GM10266 (cell line): Measurements from ENCODE around the gene TRMT44.

Source experiments
- DNase-seq: peaks from one replicate; pipeline ENCODE4 v3.0.0; 2012; ENCODE audit errors: extremely low spot score
- CTCF ChIP-seq: IDR thresholded peaks from 2 replicates; pipeline ENCODE4 v1.5.1; 2012; ENCODE audit warnings: mild to moderate bottlenecking, low read depth; ENCODE audit not compliant: control insufficient read depth, insufficient read depth; ENCODE audit errors: missing control alignments

TRMT44 gene

GRCh38 chr4:8463811-8464210 is 23.2 kb downstream of the TRMT44 start:
- DNase-seq = no peak
- no peak for TF ChIP-seq CTCF

GRCh38 chr4:8464381-8464780 is 23.8 kb downstream of the TRMT44 start:
- no peak for DNase-seq
- no peak for TF ChIP-seq CTCF

- TF ChIP-seq CTCF = no peak
- no peak for DNase-seq
Measured at GRCh38 chr4:8465615-8466611, 25.3 kb downstream of the TRMT44 start.

- TF ChIP-seq CTCF = no peak
- DNase-seq = no peak
Measured at GRCh38 chr4:8467016-8467415, 26.4 kb downstream of the TRMT44 start.

GRCh38 chr4:8468746-8469535 is 28.4 kb downstream of the TRMT44 start:
- peak; percentile 91 for TF ChIP-seq CTCF
- DNase-seq = peak; percentile 83

GRCh38 chr4:8469550-8469949 is 29.0 kb downstream of the TRMT44 start:
- no peak for DNase-seq
- no peak for TF ChIP-seq CTCF
